HepG2 (cell line): ENCODE data around the gene IFIT3. TPM values are rescaled to one million over a fixed set of nuclear protein-coding genes. Genes with fewer than 3 reads are reported as not detected.
A peak's percentile ranks its signal among the peaks of the same experiment; 100 is the strongest.

Experiments
- ASH2L ChIP-seq: fragments of 300-600, 200-600 bp; sonication (generic); IDR thresholded peaks from 2 replicates; pipeline ENCODE4 v1.7.0; 2017; ENCODE audit warnings: low read depth, mild to moderate bottlenecking, moderate library complexity, mixed read lengths, low read length; ENCODE audit not compliant: insufficient read length
- HMG20A ChIP-seq: IDR thresholded peaks from 2 replicates; pipeline ENCODE4 v1.6.1; 2016; ENCODE audit warnings: borderline replicate concordance
- ISL2 ChIP-seq: sonication (generic); formaldehyde crosslinking; IDR thresholded peaks from 2 replicates; pipeline ENCODE4 v1.5.0; 2020; ENCODE audit warnings: missing genetic modification reagents
- NCOA2 ChIP-seq: sonication (generic); formaldehyde crosslinking; IDR thresholded peaks from 2 replicates; pipeline ENCODE4 v1.8.0; 2022; ENCODE audit warnings: inconsistent platforms
- NCOA5 ChIP-seq: sonication (generic); formaldehyde crosslinking; IDR thresholded peaks from 2 replicates; pipeline ENCODE4 v1.4.0; 2020; ENCODE audit warnings: missing genetic modification reagents
- NR2F1 ChIP-seq, 2 experiments: fragments of 450-650 bp in 1 of 2; formaldehyde crosslinking in 1 of 2; IDR thresholded peaks; 2 replicates each; pipeline versions ENCODE4 v1.5.0 to v1.6.1; 2016 to 2020; ENCODE audit warnings: mild to moderate bottlenecking in 1 of 2, missing compliant biosample characterization in 1 of 2, missing genetic modification reagents in 1 of 2, moderate library complexity in 1 of 2
- SKIL ChIP-seq: sonication (generic); formaldehyde crosslinking; IDR thresholded peaks from 2 replicates; pipeline ENCODE4 v1.8.0; 2022; ENCODE audit warnings: missing genetic modification reagents, mild to moderate bottlenecking, moderate library complexity, borderline replicate concordance
- SOX13 ChIP-seq, 3 experiments: fragments of 450-650 bp in 1 of 3; sonication (generic) in 1 of 3; formaldehyde crosslinking in 1 of 3; IDR thresholded peaks in 2 of 3; conservative IDR thresholded peaks in 1 of 3; 2 replicates each; pipeline versions ENCODE4 v1.5.0 to v1.6.1; 2016 to 2020; ENCODE audit warnings: antibody characterized with exemption in 1 of 3, mild to moderate bottlenecking in 1 of 3, missing compliant biosample characterization in 1 of 3, missing genetic modification reagents in 1 of 3, moderate library complexity in 1 of 3
- SOX5 ChIP-seq: IDR thresholded peaks from 2 replicates; pipeline ENCODE4 v1.6.1; 2016; ENCODE audit warnings: borderline replicate concordance
- TARDBP ChIP-seq: sonication (generic); formaldehyde crosslinking; IDR thresholded peaks from 2 replicates; pipeline ENCODE4 v1.8.0; 2022; ENCODE audit warnings: mild to moderate bottlenecking, missing genetic modification reagents
- TCF7 ChIP-seq: sonication (generic); IDR thresholded peaks from 2 replicates; pipeline ENCODE4 v1.6.1; 2016; ENCODE audit warnings: antibody characterized with exemption, low read depth
- THAP11 ChIP-seq: IDR thresholded peaks from 2 replicates; pipeline ENCODE4 v1.6.1; 2016; ENCODE audit warnings: missing biosample characterization, missing genetic modification reagents
- ZNF547 ChIP-seq: sonication (generic); formaldehyde crosslinking; IDR thresholded peaks from 2 replicates; pipeline ENCODE4 v1.5.1; 2020; ENCODE audit warnings: mild to moderate bottlenecking, missing genetic modification reagents
- ZNF644 ChIP-seq: IDR thresholded peaks from 2 replicates; pipeline ENCODE4 v1.6.1; 2016; ENCODE audit warnings: low read depth
- ZNF670 ChIP-seq: sonication (generic); formaldehyde crosslinking; IDR thresholded peaks from 2 replicates; pipeline ENCODE4 v1.8.0; 2022; ENCODE audit warnings: mild to moderate bottlenecking, missing genetic modification reagents, borderline replicate concordance
- ZNF780A ChIP-seq: sonication (generic); formaldehyde crosslinking; IDR thresholded peaks from 2 replicates; pipeline ENCODE4 v1.8.0; 2022; ENCODE audit warnings: mild to moderate bottlenecking, missing genetic modification reagents, moderate library complexity
- polyA plus RNA-seq, 8 experiments: library from polyadenylated mRNA; depleted of rRNA in 3 of 8; stranded (reverse) in 7 of 8; unstranded in 1 of 8; fragments of >200 nt; fragmentation: Illumina TruSeq in 4 of 8; extraction: Trizol in 4 of 8; gene quantifications; 2 replicates each; pipeline versions ENCODE4 v1.2.1 to v1.2.3, GENCODE V29; 2011 to 2016; ENCODE audit warnings: low read depth in 4 of 8, missing spikeins in 1 of 8, mixed read lengths in 1 of 8; ENCODE audit not compliant: insufficient read depth in 1 of 8
- total RNA-seq, 5 experiments: library from RNA; depleted of rRNA; stranded (reverse); fragments of >200 nt; fragmentation: Illumina TruSeq; extraction: Trizol; gene quantifications; 2 replicates each; pipeline ENCODE4 v1.2.3, GENCODE V29; 2016; ENCODE audit warnings: low read depth in 1 of 5
- TF ChIP-seq, protein P1 (sequence below), 2 experiments: sonication (generic) in 1 of 2; formaldehyde crosslinking in 1 of 2; IDR thresholded peaks; 2 replicates each; pipeline versions ENCODE4 v1.4.0 to v1.6.1; 2016 to 2020; ENCODE audit warnings: borderline replicate concordance in 1 of 2, low read depth in 1 of 2, mild to moderate bottlenecking in 1 of 2, missing genetic modification reagents in 1 of 2
- TF ChIP-seq, protein P2 (sequence below): sonication (generic); formaldehyde crosslinking; IDR thresholded peaks from 2 replicates; pipeline ENCODE4 v1.8.0; 2022; ENCODE audit warnings: mild to moderate bottlenecking, missing genetic modification reagents
- TF ChIP-seq, protein P3 (sequence below): sonication (generic); formaldehyde crosslinking; IDR thresholded peaks from 2 replicates; pipeline ENCODE4 v1.5.0; 2020; ENCODE audit warnings: missing genetic modification reagents

The IFIT3 gene
- total and polyA plus RNA-seq, 2 of the 13 experiments (the other 11 are each of a cell fraction or from before 2014, with no cell fraction given) = 0.48 to 3.1 TPM

DNA sequence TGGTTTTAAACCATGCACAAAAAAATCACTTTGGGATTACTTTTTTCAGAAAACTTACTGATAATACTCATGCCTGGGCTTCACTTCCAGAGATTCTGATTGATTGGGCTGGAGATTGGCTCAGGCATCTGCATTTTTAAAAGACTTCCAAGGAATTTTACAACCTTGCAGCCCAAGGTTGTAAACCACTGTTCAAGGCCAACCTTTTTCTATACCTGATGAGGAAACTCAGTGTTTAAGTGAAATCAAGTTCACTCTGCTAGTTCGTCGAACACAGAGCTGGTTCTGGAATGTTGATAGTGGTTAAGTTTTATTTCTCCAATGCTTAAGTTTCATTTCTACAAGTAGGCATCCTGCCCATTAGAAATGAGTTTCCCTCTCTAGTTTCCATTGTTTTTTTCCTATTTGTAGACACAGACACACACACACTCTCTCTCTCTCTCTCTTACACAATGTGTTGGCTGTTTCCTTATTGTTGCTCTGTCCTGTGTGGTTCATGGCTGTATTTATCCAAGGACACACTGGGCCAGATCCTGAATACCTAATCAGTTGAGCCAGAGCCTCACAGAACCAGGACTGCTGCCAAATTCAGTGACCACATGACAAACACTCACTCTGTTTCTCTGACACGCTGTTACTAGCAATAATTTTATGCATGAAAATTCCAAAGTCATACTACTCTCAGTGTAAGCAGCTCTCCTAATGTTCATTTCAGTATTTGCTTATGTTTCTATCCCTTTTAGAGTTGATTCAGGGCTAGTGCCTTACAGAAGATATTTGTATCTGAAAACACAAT is 46.3 kb downstream of the IFIT3 start (continued):
- TF ChIP-seq, protein P1, sequence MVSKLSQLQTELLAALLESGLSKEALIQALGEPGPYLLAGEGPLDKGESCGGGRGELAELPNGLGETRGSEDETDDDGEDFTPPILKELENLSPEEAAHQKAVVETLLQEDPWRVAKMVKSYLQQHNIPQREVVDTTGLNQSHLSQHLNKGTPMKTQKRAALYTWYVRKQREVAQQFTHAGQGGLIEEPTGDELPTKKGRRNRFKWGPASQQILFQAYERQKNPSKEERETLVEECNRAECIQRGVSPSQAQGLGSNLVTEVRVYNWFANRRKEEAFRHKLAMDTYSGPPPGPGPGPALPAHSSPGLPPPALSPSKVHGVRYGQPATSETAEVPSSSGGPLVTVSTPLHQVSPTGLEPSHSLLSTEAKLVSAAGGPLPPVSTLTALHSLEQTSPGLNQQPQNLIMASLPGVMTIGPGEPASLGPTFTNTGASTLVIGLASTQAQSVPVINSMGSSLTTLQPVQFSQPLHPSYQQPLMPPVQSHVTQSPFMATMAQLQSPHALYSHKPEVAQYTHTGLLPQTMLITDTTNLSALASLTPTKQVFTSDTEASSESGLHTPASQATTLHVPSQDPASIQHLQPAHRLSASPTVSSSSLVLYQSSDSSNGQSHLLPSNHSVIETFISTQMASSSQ (IDR thresholded peaks at IDR 0.05; ENCODE audit: low read depth) = peak; percentile 55; the same call in 1 of the 2 replicates
- TF ChIP-seq, protein P1 (CRISPR knock-in tag; IDR thresholded peaks at IDR 0.05; ENCODE audit: borderline replicate concordance) = no peak; the same call in 1 of the 2 replicates
- TF ChIP-seq SKIL (CRISPR knock-in tag) = peak; percentile 90
- no peak for TF ChIP-seq ZNF670 (CRISPR knock-in tag)
- TF ChIP-seq ZNF644 (CRISPR knock-in tag) = peak; percentile 94
- TF ChIP-seq TCF7 = peak; percentile 31; the same call in 1 of the 2 replicates
- TF ChIP-seq, protein P2, sequence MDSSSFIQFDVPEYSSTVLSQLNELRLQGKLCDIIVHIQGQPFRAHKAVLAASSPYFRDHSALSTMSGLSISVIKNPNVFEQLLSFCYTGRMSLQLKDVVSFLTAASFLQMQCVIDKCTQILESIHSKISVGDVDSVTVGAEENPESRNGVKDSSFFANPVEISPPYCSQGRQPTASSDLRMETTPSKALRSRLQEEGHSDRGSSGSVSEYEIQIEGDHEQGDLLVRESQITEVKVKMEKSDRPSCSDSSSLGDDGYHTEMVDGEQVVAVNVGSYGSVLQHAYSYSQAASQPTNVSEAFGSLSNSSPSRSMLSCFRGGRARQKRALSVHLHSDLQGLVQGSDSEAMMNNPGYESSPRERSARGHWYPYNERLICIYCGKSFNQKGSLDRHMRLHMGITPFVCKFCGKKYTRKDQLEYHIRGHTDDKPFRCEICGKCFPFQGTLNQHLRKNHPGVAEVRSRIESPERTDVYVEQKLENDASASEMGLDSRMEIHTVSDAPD (CRISPR knock-in tag) = peak; percentile 98
- peak; percentile 86 for TF ChIP-seq NCOA2
- peak; percentile 49 for TF ChIP-seq ASH2L
- TF ChIP-seq ZNF547 = no peak
- peak; percentile 100 for TF ChIP-seq SOX13 (IDR thresholded peaks at IDR 0.05)
- TF ChIP-seq SOX13 (CRISPR knock-in tag; conservative IDR thresholded peaks at IDR 0.05 in 1 of 2, IDR thresholded peaks at IDR 0.05 in 1 of 2) = peak in 1 of 2 experiments; percentile 100; a peak in 2 of 4 replicates
- peak; percentile 69 for TF ChIP-seq THAP11
- TF ChIP-seq ZNF780A (CRISPR knock-in tag) = no peak
- TF ChIP-seq SOX5 (CRISPR knock-in tag) = peak; percentile 100
- TF ChIP-seq, protein P3, sequence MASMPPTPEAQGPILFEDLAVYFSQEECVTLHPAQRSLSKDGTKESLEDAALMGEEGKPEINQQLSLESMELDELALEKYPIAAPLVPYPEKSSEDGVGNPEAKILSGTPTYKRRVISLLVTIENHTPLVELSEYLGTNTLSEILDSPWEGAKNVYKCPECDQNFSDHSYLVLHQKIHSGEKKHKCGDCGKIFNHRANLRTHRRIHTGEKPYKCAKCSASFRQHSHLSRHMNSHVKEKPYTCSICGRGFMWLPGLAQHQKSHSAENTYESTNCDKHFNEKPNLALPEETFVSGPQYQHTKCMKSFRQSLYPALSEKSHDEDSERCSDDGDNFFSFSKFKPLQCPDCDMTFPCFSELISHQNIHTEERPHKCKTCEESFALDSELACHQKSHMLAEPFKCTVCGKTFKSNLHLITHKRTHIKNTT (CRISPR knock-in tag) = no peak
- TF ChIP-seq ISL2 = peak; percentile 36; the same call in 1 of the 2 replicates
- no peak for TF ChIP-seq NCOA5
- TF ChIP-seq TARDBP = peak; percentile 95; the same call in 1 of the 2 replicates
- peak; percentile 62 to 75; a peak in 3 of 4 replicates for TF ChIP-seq NR2F1 (CRISPR knock-in tag; IDR thresholded peaks at IDR 0.05)
- peak; percentile 97 for TF ChIP-seq HMG20A (CRISPR knock-in tag)
